GM12878 (cell line): ENCODE measurements around the gene WHRN. TPM values are rescaled to one million over a fixed set of nuclear protein-coding genes. Genes with fewer than 3 reads are reported as not detected.

Experiments
- CBFB ChIP-seq: IDR thresholded peaks from 2 replicates; pipeline ENCODE4 v1.6.1; 2016; ENCODE audit warnings: antibody characterized with exemption, low read depth
- DPF2 ChIP-seq: fragments of 450-650 bp; IDR thresholded peaks from 2 replicates; pipeline ENCODE4 v1.6.1; 2017; ENCODE audit warnings: mild to moderate bottlenecking
- IKZF2 ChIP-seq, 2 experiments: fragments of 450-650 bp; IDR thresholded peaks; 2 replicates each; pipeline ENCODE4 v1.6.1; 2017; ENCODE audit warnings: mild to moderate bottlenecking in 2 of 2, moderate library complexity in 2 of 2
- MEF2A ChIP-seq: IDR thresholded peaks from 2 replicates; pipeline ENCODE4 v1.6.1; 2011; ENCODE audit warnings: low read depth, mild to moderate bottlenecking, low read length, moderate library complexity; ENCODE audit not compliant: insufficient read depth
- MTA2 ChIP-seq: fragments of 450-650 bp; IDR thresholded peaks from 2 replicates; pipeline ENCODE4 v1.6.1; 2016; ENCODE audit warnings: low read depth, mild to moderate bottlenecking, moderate library complexity
- POLR2AphosphoS5 ChIP-seq: IDR thresholded peaks from 2 replicates; pipeline ENCODE4 v1.6.1; 2011; ENCODE audit warnings: mild to moderate bottlenecking, low read length, inconsistent platforms
- POU2F2 ChIP-seq: IDR thresholded peaks from 3 replicates; pipeline ENCODE4 v1.6.1; 2011; ENCODE audit warnings: low read depth, mild to moderate bottlenecking, low read length, borderline replicate concordance
- SMARCA5 ChIP-seq: fragments of 450-650 bp; IDR thresholded peaks from 2 replicates; pipeline ENCODE4 v1.6.1; 2017; ENCODE audit warnings: mild to moderate bottlenecking
- YY1 ChIP-seq: IDR thresholded peaks from 2 replicates; pipeline ENCODE4 v1.6.1; 2011; ENCODE audit warnings: low read depth, mild to moderate bottlenecking, low read length
- ZBTB40 ChIP-seq: fragments of 450-650 bp; IDR thresholded peaks from 2 replicates; pipeline ENCODE4 v1.6.1; 2016; ENCODE audit warnings: mild to moderate bottlenecking, moderate library complexity, borderline replicate concordance
- ZSCAN29 ChIP-seq: fragments of 450-650 bp; IDR thresholded peaks from 2 replicates; pipeline ENCODE4 v1.6.1; 2017; ENCODE audit warnings: mild to moderate bottlenecking, moderate library complexity
- polyA plus RNA-seq, 11 experiments: library from polyadenylated mRNA; depleted of rRNA in 4 of 11; unstranded in 6 of 11; stranded (reverse) in 5 of 11; fragments of >200 nt; fragmentation: Nextera tagmentation in 4 of 11; fragmentation: Illumina TruSeq in 1 of 11; extraction: Ambion mirVana in 4 of 11; extraction: Trizol in 1 of 11; gene quantifications; 1 replicate in 1 of 11; 2 replicates in 10 of 11; pipeline versions ENCODE4 v1.2.1 to v1.2.3, GENCODE V29; 2011 to 2016; ENCODE audit warnings: inconsistent platforms in 2 of 11, missing spikeins in 2 of 11, low read depth in 1 of 11
- total RNA-seq, 4 experiments: library from RNA; depleted of rRNA in 3 of 4; stranded (reverse); fragments of >200 nt in 3 of 4; fragmentation: Illumina TruSeq in 1 of 4; extraction: Trizol in 1 of 4; gene quantifications; 2 replicates each; pipeline versions ENCODE4 v1.2.1 to v1.2.3, GENCODE V29; 2013 to 2021
- TF ChIP-seq, protein P1 (sequence below): fragments of 450-650 bp; IDR thresholded peaks from 2 replicates; pipeline ENCODE4 v1.6.1; 2017; ENCODE audit warnings: mild to moderate bottlenecking, moderate library complexity
- TF ChIP-seq, protein P2 (sequence below): IDR thresholded peaks from 2 replicates; pipeline ENCODE4 v1.6.1; 2012; ENCODE audit warnings: low read depth, low read length, improper control_type of control experiment
- TF ChIP-seq, protein P3 (sequence below): IDR thresholded peaks from 2 replicates; pipeline ENCODE4 v1.6.1; 2012; ENCODE audit warnings: mild to moderate bottlenecking, low read depth, low read length

WHRN gene
- total and polyA plus RNA-seq, 10 of the 15 experiments (the other 5 are each of a cell fraction or from before 2014, with no cell fraction given) = 0.04 to 18.2 (median 0.68) TPM; not detected in 1

DNA sequence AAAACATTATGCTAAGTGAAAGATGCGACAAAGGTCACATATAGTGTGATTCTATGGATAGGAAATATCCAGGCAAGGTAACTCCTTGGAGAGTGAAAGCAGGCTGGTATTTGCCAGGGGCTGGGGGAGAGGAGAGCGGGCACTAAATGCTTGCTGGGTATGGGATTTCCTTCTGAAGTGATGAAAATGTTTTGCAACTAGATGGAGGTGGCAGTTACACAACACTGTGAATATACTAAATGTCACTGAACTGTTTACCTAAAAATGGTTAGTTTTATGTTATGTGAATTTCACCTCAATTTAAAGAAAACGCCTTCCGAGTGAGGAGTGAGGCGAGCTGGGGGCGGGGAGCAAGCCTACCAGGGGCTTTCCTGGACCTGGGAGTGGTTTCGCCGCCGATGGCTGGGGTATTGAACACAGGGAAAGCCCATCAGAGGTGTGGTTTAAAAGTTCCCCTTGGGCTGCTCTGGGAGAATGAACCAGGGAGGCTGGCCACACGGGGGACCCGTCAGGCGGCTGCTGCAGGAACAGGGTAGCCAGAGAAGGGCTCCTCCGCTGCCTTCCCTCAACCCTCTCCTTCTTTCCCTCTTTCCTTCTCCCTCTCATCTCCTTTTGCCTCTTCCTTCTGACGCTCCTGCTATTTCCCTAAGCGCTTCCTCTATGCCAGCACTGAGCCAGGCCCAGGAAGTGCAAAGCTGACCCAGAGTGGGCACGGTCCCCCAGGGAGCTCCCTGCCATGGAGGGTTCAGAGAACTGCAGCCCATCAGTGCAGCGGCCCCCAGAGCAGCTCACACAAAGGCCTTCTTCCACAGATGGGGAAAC lies 122.4 kb downstream of the WHRN start (continued):
- TF ChIP-seq ZBTB40 (no peak), YY1 (peak; percentile 42; the same call in 1 of the 2 replicates), SMARCA5 (0 out of 2 replicates have a peak, but pooled peaks have one; percentile 19), CBFB (peak; percentile 85), MEF2A (0 out of 2 replicates have a peak, but pooled peaks have one; percentile 33), ZSCAN29 (no peak), POLR2AphosphoS5 (peak; percentile 90), IKZF2 (IDR thresholded peaks at IDR 0.05) (peak; percentile 83 to 85), DPF2 (peak; percentile 75; the same call in 1 of the 2 replicates), MTA2 (peak; percentile 44; the same call in 1 of the 2 replicates), POU2F2 (0 out of 3 replicates have a peak, but pooled peaks have one; percentile 52)
- TF ChIP-seq, protein P1, sequence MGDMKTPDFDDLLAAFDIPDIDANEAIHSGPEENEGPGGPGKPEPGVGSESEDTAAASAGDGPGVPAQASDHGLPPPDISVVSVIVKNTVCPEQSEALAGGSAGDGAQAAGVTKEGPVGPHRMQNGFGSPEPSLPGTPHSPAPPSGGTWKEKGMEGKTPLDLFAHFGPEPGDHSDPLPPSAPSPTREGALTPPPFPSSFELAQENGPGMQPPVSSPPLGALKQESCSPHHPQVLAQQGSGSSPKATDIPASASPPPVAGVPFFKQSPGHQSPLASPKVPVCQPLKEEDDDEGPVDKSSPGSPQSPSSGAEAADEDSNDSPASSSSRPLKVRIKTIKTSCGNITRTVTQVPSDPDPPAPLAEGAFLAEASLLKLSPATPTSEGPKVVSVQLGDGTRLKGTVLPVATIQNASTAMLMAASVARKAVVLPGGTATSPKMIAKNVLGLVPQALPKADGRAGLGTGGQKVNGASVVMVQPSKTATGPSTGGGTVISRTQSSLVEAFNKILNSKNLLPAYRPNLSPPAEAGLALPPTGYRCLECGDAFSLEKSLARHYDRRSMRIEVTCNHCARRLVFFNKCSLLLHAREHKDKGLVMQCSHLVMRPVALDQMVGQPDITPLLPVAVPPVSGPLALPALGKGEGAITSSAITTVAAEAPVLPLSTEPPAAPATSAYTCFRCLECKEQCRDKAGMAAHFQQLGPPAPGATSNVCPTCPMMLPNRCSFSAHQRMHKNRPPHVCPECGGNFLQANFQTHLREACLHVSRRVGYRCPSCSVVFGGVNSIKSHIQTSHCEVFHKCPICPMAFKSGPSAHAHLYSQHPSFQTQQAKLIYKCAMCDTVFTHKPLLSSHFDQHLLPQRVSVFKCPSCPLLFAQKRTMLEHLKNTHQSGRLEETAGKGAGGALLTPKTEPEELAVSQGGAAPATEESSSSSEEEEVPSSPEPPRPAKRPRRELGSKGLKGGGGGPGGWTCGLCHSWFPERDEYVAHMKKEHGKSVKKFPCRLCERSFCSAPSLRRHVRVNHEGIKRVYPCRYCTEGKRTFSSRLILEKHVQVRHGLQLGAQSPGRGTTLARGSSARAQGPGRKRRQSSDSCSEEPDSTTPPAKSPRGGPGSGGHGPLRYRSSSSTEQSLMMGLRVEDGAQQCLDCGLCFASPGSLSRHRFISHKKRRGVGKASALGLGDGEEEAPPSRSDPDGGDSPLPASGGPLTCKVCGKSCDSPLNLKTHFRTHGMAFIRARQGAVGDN = peak; percentile 72; the same call in 1 of the 2 replicates
- TF ChIP-seq, protein P2, sequence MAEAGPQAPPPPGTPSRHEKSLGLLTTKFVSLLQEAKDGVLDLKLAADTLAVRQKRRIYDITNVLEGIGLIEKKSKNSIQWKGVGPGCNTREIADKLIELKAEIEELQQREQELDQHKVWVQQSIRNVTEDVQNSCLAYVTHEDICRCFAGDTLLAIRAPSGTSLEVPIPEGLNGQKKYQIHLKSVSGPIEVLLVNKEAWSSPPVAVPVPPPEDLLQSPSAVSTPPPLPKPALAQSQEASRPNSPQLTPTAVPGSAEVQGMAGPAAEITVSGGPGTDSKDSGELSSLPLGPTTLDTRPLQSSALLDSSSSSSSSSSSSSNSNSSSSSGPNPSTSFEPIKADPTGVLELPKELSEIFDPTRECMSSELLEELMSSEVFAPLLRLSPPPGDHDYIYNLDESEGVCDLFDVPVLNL = no peak
- TF ChIP-seq, protein P3, sequence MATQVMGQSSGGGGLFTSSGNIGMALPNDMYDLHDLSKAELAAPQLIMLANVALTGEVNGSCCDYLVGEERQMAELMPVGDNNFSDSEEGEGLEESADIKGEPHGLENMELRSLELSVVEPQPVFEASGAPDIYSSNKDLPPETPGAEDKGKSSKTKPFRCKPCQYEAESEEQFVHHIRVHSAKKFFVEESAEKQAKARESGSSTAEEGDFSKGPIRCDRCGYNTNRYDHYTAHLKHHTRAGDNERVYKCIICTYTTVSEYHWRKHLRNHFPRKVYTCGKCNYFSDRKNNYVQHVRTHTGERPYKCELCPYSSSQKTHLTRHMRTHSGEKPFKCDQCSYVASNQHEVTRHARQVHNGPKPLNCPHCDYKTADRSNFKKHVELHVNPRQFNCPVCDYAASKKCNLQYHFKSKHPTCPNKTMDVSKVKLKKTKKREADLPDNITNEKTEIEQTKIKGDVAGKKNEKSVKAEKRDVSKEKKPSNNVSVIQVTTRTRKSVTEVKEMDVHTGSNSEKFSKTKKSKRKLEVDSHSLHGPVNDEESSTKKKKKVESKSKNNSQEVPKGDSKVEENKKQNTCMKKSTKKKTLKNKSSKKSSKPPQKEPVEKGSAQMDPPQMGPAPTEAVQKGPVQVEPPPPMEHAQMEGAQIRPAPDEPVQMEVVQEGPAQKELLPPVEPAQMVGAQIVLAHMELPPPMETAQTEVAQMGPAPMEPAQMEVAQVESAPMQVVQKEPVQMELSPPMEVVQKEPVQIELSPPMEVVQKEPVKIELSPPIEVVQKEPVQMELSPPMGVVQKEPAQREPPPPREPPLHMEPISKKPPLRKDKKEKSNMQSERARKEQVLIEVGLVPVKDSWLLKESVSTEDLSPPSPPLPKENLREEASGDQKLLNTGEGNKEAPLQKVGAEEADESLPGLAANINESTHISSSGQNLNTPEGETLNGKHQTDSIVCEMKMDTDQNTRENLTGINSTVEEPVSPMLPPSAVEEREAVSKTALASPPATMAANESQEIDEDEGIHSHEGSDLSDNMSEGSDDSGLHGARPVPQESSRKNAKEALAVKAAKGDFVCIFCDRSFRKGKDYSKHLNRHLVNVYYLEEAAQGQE = no peak
